ENCODE results near the gene PAK6.
A peak's percentile ranks its signal among the peaks of the same experiment; 100 is the strongest.

PAK6 gene

DNA sequence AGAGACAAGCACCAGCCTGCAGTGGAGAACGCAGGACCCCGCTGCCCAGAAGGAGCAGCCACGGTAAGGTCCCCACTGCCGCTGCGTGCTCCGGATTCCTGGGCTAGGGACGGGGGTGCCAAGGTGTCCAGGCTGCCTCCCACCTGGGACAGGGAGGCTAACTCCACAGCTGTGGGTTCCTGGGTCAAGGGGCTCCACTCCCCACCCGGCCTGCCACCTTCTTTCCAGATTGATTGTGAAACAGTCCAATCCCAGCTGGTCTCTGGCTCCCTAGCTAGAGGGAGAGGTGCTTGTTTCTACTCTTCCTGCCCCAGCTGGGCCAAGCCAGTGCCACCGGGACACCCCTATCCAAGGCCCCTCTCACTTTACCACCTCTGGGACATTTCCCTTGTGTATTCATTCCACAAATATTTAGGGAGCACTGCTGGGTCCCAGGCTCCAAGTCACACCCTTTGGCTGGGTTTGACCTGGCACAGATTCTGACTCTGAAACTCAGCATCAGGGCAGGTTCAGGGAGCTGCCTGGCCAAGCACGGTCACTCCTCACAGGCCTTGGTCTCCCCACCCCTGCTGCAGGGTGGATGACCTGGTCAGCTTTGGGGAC lies 1.9 kb downstream of the PAK6 start:
- DNase-seq (ENCODE audit: low spot score), result peak; percentile 23
- TF ChIP-seq, protein P1, sequence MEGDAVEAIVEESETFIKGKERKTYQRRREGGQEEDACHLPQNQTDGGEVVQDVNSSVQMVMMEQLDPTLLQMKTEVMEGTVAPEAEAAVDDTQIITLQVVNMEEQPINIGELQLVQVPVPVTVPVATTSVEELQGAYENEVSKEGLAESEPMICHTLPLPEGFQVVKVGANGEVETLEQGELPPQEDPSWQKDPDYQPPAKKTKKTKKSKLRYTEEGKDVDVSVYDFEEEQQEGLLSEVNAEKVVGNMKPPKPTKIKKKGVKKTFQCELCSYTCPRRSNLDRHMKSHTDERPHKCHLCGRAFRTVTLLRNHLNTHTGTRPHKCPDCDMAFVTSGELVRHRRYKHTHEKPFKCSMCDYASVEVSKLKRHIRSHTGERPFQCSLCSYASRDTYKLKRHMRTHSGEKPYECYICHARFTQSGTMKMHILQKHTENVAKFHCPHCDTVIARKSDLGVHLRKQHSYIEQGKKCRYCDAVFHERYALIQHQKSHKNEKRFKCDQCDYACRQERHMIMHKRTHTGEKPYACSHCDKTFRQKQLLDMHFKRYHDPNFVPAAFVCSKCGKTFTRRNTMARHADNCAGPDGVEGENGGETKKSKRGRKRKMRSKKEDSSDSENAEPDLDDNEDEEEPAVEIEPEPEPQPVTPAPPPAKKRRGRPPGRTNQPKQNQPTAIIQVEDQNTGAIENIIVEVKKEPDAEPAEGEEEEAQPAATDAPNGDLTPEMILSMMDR (IDR thresholded peaks at IDR 0.05; ENCODE audit: extremely low read depth, insufficient read depth, missing control alignments), result no peak
- in situ Hi-C loops (cut with MboI; ENCODE audit: low pct_unique_long_range_greater_than_20kb, low sequenced_read_pairs, unreplicated experiment), result no loop called here

DNA sequence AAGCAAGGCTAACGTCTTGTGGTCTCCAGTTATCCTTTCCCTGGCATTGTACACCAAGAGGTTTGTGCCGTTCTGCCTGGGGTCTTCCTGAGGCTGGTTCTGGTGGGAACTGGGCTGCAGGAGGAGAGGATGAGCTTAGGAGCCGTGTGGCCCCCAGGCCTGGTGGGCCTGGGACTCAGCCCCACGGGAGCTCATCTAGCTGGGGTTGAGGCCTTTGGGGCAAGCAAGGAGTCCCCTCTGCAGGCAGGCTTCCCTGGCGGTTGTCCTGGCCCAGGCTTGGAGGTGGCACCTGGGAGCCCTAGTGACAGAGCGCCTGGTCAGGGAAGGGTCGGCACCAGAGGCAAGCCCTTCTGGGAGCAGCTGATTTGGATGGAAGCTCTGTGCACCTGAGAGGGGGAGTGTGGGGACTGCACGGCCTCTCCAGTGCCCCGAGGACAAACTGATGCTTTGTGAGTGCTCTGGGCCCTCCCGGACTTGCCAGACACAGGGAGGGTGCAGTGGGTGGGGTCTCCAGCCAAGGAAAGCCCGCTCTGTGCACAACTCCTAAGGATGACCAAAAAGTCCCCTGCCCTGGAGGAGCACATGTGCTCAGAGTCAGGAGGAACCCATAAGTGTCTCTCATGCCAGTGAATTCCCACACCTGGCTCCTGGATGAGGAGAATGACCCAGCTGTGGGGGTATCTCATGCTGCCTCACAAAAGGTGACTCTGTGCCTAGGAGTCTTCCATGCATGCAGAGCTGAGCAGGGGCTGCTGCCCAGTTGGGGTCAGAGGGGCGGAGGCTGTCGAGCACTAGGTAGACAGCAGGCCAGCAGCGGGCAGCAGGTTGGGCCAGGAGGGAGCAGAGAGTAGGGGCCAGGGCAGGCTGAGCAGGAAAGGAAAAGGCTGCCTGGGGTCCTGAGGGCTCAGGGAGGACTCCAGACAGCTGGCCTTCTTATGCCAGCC lies 2.7 kb downstream of the PAK6 start:
- peak; percentile 21 for DNase-seq (ENCODE audit: low spot score)
- in situ Hi-C loops (cut with MboI; ENCODE audit: low pct_unique_long_range_greater_than_20kb, low sequenced_read_pairs, unreplicated experiment), result no loop called here
- TF ChIP-seq, protein P1 (IDR thresholded peaks at IDR 0.05; ENCODE audit: extremely low read depth, insufficient read depth, missing control alignments), result no peak

DNA sequence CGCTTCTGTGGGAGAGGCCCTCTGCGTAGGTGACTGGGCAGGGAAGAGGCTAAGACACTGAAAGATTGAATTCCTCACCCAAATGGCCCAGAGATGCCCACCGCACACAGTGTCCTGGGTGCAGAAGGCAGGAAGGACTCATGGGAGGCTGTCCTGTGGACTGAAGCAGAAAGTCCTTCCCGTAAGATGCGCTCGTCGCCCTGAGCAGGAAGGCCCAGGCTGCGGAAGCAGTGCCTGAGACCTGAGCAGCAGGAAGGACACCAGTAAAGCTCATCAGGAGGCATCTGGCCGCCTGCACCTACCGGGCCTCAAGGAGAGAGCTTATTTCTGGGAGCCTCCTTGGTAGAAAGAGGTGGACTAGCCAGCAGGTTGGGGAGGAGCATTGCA lies 3.3 kb downstream of the PAK6 start:
- TF ChIP-seq, protein P1 (IDR thresholded peaks at IDR 0.05; ENCODE audit: extremely low read depth, insufficient read depth, missing control alignments), result no peak
- in situ Hi-C loops (cut with MboI; ENCODE audit: low pct_unique_long_range_greater_than_20kb, low sequenced_read_pairs, unreplicated experiment), result no loop called here
- no peak for DNase-seq (ENCODE audit: low spot score)

DNA sequence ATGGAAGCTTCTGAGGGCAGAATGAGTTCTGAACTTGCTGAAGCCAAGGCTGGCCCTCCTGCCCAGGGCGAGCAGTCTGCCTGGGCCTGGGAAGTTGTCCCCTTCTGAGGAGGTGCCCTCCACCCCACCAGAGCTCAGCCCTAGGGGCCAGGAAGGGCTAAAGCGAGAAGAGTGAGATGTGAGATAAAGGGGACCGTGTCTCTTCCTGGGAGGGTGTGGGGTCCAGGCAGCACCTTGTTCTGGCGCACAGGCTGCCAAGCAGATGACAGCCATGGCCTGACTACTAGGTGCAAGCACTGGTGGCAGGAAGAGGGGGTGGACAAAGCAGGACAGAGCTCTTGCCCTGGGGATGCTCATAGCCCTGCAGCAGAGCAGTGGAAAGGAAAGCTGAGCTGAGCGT lies 3.7 kb downstream of the PAK6 start:
- TF ChIP-seq, protein P1 (IDR thresholded peaks at IDR 0.05; ENCODE audit: extremely low read depth, insufficient read depth, missing control alignments), result no peak
- DNase-seq (ENCODE audit: low spot score), result no peak
- in situ Hi-C loops (cut with MboI; ENCODE audit: low pct_unique_long_range_greater_than_20kb, low sequenced_read_pairs, unreplicated experiment), result no loop called here

DNA sequence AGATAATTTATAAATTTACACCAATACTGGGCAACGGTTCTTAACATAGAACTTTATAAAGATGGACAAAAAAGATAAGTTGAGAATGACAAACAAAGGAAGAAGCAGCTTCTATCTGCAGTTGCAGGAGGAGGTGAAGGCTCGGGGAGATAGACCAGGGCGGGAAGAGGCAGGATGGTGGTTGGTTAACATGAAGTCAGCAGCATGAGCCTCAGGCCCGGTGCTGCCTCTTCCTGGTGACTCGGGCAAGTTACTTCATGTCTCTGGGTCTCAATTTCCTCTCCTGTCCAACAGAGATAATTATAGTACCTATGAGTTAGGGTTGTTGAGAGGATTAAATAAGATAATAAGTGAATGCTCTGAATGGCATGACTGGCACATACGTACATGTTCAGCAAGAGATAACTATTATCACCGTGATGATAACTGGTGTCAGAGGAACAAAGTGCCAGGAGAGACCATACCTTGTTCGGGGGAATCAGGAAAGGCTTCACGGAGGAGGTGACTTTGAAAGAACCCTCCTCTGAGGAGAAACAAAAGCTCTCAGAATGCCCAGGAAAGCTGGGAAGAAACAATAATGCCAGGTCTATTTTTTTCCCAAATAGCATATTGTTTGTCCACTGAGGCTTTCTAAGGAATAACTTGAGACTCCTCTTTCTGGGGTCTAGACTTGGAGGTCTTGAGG lies 4.4 kb downstream of the PAK6 start:
- TF ChIP-seq, protein P1 (IDR thresholded peaks at IDR 0.05; ENCODE audit: extremely low read depth, insufficient read depth, missing control alignments), result no peak
- in situ Hi-C loops (cut with MboI; ENCODE audit: low pct_unique_long_range_greater_than_20kb, low sequenced_read_pairs, unreplicated experiment), result no loop called here
- DNase-seq (ENCODE audit: low spot score), result no peak

DNA sequence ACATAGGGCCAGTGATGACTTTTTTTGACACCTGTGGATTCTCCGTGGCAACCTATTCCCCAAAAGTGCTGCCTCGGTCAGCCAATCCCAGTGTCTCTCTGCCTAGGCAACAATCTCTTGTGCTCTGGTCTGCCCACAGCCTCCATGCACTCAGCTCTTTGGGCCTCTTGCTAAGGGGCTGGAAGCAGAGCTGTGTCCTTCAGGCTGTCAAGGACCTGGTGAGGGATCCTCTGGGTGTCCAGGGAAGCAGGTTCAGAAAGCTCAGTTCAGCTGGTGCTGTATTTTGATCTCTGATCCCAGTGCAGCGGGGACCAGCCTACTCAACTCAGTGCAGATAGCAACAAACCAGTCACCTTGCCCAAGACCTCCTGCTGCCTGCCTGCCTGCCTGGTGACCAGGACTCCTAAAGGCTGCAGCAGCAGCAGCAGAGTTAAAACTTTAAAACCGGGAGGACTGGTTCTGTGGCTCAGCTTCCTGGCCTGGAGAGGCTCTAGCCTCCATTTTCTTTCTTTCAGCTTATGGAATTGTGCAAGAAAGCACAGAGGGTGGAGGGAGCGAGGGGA lies 6.2 kb downstream of the PAK6 start:
- in situ Hi-C loops (cut with MboI; ENCODE audit: low pct_unique_long_range_greater_than_20kb, low sequenced_read_pairs, unreplicated experiment), result no loop called here
- TF ChIP-seq, protein P1 (IDR thresholded peaks at IDR 0.05; ENCODE audit: extremely low read depth, insufficient read depth, missing control alignments), result no peak
- no peak for DNase-seq (ENCODE audit: low spot score)
